Measurements from ENCODE around the gene RIPOR3. TPM values are rescaled to one million over a fixed set of nuclear protein-coding genes. Genes with fewer than 3 reads are reported as not detected.
"Not testable (repeated sequence)": the region's sequence is repeated elsewhere in the genome, so short reads cannot be mapped to it uniquely, and the experiment has no call there.

Gene RIPOR3
- total RNA-seq, 1 experiment from 2014 or later = 0.47 TPM

DNA sequence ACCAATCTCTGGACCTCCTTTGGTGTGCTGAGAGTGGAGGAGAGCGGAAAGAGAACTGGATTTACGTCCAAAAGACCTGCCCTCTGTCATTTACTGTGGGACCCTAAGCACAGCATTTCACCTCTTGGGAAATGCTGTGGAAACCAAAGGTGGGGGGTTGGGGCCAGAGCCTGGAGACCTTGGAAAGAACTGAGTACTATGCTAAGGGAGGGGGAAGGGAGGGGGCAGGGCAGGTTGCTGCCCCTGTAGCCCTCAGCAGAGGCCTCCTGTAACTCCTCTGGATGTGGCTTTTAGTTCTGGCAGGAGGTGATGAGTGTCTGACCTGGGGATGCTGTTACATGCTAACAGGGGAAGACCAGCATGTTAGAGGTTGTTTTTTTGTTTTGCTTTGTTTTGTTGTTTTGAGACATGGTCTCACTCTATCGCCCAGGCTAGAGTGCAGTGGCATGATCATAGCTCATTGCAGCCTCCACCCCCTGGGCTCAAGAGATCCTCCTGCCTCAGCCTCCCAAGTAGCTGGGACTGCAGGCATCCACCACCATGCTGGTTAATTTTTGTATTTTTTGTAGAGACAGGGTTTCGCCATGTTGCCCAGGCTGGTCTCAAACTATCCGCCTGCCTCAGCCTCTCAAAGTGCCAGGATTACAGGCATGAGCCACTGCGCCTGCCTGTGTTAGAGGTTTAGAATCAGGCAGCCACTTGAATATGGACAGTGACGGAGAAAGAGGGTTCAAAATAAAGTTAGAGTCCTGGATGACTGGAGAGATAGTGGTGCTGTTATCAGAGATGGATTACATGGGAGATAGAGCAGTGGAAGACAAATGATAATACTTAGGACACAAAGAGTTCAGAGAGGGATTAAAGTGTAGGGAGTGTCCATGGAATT, 21.7 kb upstream of the RIPOR3 start:
- in situ Hi-C loops (cut with HindIII; ENCODE audit: low pct_unique_long_range_greater_than_20kb, low sequenced_read_pairs) = loop anchor here (10.0 kb wide), 1 partner anchor 68 kb away; no protein-coding TSS in a partner anchor
- no peak for DNase-seq (ENCODE audit: low read depth)

GRCh38 chr20:50711113-50711825, 19.9 kb upstream of the RIPOR3 start:
- DNase-seq (ENCODE audit: low read depth) = no peak
- in situ Hi-C loops (cut with HindIII; ENCODE audit: low pct_unique_long_range_greater_than_20kb, low sequenced_read_pairs) = loop anchor here (10.0 kb wide), 1 partner anchor 66 kb away; no protein-coding TSS in a partner anchor

- DNase-seq (ENCODE audit: low read depth) = no peak
- in situ Hi-C loops (cut with HindIII; ENCODE audit: low pct_unique_long_range_greater_than_20kb, low sequenced_read_pairs) = loop anchor here (10.0 kb wide), 1 partner anchor 66 kb away; no protein-coding TSS in a partner anchor
Measured at GRCh38 chr20:50710492-50711063, 19.2 kb upstream of the RIPOR3 start.

- in situ Hi-C loops (cut with HindIII; ENCODE audit: low pct_unique_long_range_greater_than_20kb, low sequenced_read_pairs) = no loop called here
- DNase-seq (ENCODE audit: low read depth) = no peak
Measured at GRCh38 chr20:50709636-50709973, 18.3 kb upstream of the RIPOR3 start.

- in situ Hi-C loops (cut with HindIII; ENCODE audit: low pct_unique_long_range_greater_than_20kb, low sequenced_read_pairs) = no loop called here
- no peak for DNase-seq (ENCODE audit: low read depth)
Measured at GRCh38 chr20:50708845-50709635, 17.7 kb upstream of the RIPOR3 start.

DNA sequence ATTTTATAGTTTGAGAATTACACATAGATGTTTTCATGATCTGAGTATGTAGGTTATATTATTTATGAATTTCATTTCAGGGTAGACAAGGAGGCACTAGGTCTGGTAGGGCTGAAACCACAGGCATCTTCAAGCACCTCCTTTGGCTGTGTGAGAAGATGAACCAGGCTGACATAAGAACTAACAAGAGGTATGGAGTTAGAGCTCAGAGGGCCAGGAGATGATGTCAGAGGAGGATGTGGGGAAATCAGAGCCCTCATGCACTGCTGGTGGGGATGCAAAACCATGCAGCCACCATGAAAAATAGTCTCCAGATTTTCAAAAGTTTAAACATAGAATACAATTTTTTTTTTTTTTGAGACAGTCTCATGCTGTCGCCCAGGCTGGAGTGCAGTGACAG, 13.6 kb upstream of the RIPOR3 start:
- no peak for DNase-seq (ENCODE audit: low read depth)
- in situ Hi-C loops (cut with HindIII; ENCODE audit: low pct_unique_long_range_greater_than_20kb, low sequenced_read_pairs) = no loop called here

- DNase-seq (ENCODE audit: low read depth) = no peak
- in situ Hi-C loops (cut with HindIII; ENCODE audit: low pct_unique_long_range_greater_than_20kb, low sequenced_read_pairs) = no loop called here
Measured at GRCh38 chr20:50704514-50704913, 13.2 kb upstream of the RIPOR3 start.

DNA sequence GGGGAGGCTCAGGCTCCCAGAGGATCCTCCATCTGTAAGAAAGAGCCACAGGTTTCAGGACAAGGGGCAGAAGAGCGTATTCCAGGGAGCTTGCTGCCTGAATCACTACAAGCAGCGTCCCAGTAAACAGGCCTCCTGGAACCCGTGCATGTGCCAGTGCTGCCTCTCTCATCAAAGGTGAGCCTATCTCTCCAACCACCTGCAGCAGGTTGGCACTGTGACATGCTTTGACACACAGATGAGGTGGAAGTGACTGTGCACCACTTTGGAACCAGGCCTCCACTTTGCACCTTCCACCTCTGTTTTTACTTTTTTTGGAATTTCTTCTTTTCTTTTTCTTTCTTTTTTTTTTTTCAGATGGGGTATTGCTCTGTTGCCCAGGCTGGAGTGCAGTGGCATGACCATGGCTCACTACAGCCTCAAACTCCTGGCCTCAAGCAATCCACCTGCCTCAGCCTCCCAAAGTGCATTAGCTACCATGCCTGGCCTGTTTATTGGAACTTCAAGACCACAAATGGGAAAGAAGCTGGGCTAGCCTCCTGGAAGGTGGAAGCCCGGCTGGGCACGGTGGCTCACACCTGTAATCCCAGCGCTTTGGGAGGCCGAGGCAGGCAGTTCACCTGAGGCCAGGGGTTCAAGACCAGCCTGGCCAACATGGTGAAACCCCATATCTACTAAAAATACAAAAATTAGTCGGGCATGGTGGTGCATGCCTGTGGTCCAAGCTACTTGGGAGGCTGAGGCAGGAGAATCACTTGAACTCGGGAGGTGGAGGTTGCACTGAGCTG, 12.5 kb upstream of the RIPOR3 start:
- DNase-seq (ENCODE audit: low read depth); in situ Hi-C loops (cut with HindIII; ENCODE audit: low pct_unique_long_range_greater_than_20kb, low sequenced_read_pairs): not testable (repeated sequence)

GRCh38 chr20:50701041-50701963, 10.0 kb upstream of the RIPOR3 start:
- in situ Hi-C loops (cut with HindIII; ENCODE audit: low pct_unique_long_range_greater_than_20kb, low sequenced_read_pairs) = no loop called here
- no peak for DNase-seq (ENCODE audit: low read depth)

- no peak for DNase-seq (ENCODE audit: low read depth)
- in situ Hi-C loops (cut with HindIII; ENCODE audit: low pct_unique_long_range_greater_than_20kb, low sequenced_read_pairs) = no loop called here
Measured at GRCh38 chr20:50699688-50700087, 8.3 kb upstream of the RIPOR3 start.

DNA sequence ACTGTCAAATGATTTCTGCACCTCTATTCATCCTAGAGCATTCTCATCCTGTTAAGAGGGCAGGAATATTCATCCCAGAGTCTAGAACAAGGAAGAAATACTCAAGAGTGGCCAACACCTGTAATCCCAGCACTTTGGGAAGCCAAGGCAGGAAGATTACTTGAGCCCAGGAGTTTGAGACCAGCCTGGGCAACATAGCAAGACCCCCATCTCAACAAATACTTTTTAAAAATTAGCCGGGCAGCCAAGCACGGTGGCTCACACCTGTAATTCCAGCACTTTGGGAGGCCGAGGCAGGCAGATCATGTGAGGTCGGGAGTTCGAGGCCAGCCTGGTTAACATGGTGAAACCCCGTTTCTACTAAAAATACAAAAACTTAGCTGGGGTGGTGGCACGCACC, 6.9 kb upstream of the RIPOR3 start:
- DNase-seq (ENCODE audit: low read depth); in situ Hi-C loops (cut with HindIII; ENCODE audit: low pct_unique_long_range_greater_than_20kb, low sequenced_read_pairs): not testable (repeated sequence)

DNA sequence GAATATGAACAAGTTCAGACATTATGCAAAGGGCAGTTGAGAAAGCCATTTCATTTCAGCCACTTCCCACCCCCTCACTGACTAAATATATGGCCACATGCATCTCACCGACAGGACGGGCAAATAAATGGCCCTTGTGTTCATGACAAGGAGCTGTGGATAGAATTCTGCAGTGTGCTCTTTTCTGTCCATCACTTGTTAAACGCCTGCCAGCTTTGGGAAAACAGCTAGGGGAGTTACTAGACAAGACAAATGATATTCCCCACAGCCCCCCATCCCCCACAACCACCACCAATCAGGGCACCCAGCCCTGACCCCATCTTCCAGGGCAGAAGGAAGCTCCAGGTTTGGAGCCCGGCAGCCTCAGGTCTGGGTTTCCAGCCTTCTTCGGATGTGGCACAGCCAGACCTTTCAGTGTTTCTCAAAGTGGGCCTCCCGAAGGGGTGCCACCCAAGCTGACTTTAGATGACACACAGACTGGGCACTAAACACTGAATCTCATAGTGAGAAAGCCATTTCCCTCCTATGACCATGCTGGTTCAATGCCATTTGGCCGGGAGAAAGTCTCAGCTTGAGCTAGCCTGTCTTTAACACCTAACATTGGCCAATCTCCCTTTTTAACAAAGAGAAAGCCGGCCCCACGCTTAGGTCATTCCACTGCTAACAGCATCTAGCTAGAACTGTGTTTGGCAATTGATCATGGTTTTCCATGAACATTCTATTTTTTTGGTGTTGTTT, 4.0 kb upstream of the RIPOR3 start:
- in situ Hi-C loops (cut with HindIII; ENCODE audit: low pct_unique_long_range_greater_than_20kb, low sequenced_read_pairs) = no loop called here
- DNase-seq (ENCODE audit: low read depth) = no peak

GRCh38 chr20:50694379-50695134, 3.2 kb upstream of the RIPOR3 start:
- in situ Hi-C loops (cut with HindIII; ENCODE audit: low pct_unique_long_range_greater_than_20kb, low sequenced_read_pairs) = no loop called here
- no peak for DNase-seq (ENCODE audit: low read depth)

DNA sequence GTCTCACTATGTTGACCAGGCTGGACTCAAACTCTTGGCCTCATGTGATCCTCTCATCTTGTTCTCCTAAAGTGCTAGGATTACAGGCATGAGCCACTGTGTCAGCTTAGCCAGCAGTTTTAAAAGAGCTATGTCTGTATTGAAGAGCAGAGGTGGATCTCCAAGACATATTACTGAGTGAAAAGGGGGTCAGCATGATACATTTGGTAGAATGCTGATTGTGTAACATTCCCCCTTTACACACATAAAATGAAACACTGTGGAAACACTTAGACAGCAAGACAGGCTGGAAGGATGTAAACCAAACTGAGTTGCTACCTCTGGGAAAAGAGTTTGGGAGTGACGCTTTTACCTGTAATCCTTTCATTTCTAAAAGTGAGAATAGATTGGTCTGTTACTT, 1.7 kb upstream of the RIPOR3 start:
- DNase-seq (ENCODE audit: low read depth) = no peak
- in situ Hi-C loops (cut with HindIII; ENCODE audit: low pct_unique_long_range_greater_than_20kb, low sequenced_read_pairs) = no loop called here

DNA sequence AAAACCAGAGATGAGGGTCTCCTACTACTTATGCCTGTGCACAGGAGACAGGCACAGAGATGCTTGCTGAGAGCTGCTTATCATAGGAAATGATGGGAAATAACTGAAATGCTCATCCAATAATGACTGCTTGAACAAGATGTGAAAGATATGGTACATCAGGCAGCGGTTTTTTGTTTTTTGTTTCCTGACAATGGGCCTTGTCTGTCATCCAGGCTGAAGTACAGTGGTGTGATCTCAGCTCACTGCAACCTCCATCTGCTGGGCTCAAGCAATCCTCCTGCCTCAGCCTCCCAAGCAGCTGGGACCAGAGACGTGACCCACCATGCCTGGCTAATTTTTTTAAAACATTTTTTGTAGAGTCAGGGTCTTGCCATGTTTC, 1.2 kb upstream of the RIPOR3 start:
- DNase-seq (ENCODE audit: low read depth) = no peak
- in situ Hi-C loops (cut with HindIII; ENCODE audit: low pct_unique_long_range_greater_than_20kb, low sequenced_read_pairs) = no loop called here
